ENCODE measurements around the gene XIRP1.

XIRP1 gene

DNA sequence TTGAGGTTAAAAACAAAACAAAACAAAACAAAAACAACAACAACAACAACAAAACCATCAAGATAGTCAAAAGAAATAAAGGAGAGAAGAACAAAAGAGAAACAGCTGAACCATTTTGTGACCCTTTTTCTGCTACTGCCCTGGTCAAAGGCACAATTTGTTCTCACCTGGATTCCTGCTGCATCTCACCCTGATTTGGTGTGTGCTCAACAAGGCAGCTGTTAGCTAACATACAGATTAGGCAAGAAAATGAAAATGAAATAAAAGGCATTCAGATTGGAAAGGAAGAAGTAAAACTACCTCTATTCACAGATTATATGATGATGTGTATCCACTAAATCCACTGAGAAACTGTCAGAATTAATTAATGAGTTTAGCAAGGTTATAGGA lies 28.7 kb upstream of the XIRP1 start:
- no peak for DNase-seq (ENCODE audit: low read depth)
- H3K4me3 ChIP-seq (ENCODE audit: low read depth, low read length): no peak overlapping the region
- TF ChIP-seq, protein P1, sequence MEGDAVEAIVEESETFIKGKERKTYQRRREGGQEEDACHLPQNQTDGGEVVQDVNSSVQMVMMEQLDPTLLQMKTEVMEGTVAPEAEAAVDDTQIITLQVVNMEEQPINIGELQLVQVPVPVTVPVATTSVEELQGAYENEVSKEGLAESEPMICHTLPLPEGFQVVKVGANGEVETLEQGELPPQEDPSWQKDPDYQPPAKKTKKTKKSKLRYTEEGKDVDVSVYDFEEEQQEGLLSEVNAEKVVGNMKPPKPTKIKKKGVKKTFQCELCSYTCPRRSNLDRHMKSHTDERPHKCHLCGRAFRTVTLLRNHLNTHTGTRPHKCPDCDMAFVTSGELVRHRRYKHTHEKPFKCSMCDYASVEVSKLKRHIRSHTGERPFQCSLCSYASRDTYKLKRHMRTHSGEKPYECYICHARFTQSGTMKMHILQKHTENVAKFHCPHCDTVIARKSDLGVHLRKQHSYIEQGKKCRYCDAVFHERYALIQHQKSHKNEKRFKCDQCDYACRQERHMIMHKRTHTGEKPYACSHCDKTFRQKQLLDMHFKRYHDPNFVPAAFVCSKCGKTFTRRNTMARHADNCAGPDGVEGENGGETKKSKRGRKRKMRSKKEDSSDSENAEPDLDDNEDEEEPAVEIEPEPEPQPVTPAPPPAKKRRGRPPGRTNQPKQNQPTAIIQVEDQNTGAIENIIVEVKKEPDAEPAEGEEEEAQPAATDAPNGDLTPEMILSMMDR (IDR thresholded peaks at IDR 0.05; ENCODE audit: low read depth, low read length, missing control alignments): no peak
- in situ Hi-C loops (cut with HindIII; ENCODE audit: low sequenced_read_pairs): no loop called here

DNA sequence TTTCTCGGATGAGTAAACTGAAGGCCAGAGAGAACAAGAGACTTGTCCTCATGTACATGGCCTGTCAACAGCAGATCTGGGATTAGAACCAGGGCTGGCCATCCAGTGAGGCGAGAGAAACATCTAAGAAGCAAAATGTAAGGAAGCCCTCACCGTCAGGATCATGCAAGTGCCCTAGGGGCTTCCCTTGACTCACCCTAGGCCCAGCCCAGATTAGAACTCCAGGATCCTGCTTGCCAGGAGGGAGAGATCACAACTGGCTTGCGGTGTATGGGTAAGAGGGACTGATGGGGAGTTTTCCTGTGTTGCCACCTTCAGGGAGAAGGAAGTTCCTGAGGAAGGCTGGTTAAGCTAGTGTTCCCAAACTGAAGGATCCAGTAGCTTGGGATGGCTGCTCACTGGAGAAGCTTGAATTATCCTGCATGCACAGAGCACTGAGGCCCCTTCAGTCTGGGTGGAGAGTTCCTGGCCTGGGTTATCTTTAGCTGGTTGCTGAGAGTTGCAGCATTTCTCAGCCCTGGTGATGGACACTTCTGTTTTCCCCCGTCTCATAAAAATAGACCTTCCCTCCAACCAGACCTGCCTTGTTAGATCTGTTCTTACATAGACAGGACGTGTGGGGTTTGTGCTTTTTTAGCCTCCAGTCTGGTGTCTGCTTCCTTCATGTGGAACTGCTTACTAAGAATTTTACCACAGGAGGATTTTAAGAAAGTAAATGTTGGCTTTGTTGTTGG lies 28.2 kb upstream of the XIRP1 start:
- no peak overlapping the region for H3K4me3 ChIP-seq (ENCODE audit: low read depth, low read length)
- in situ Hi-C loops (cut with HindIII; ENCODE audit: low sequenced_read_pairs): no loop called here
- TF ChIP-seq, protein P1 (IDR thresholded peaks at IDR 0.05; ENCODE audit: low read depth, low read length, missing control alignments): no peak
- DNase-seq (ENCODE audit: low read depth): no peak

DNA sequence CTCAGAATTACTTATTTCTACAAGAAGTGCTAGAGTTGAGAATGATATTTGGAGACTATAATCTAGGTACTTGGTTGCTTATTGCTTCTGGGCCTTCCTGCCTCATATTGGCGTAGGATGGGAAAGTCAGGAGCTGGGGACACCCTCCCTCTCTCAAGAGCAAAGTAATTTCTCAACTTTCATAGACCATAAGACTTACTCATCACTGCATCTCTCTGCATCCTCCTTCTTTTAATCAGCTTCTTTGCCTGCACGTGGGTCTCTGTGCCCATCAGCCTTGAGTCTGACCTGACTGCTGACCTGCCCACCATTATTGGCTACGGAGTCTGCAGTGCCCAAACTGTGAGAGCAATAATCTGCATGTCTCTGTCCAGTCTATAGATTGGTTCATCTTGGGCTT lies 27.3 kb upstream of the XIRP1 start:
- DNase-seq (ENCODE audit: low read depth): no peak
- H3K4me3 ChIP-seq (ENCODE audit: low read depth, low read length): no peak overlapping the region
- TF ChIP-seq, protein P1 (IDR thresholded peaks at IDR 0.05; ENCODE audit: low read depth, low read length, missing control alignments): no peak
- in situ Hi-C loops (cut with HindIII; ENCODE audit: low sequenced_read_pairs): no loop called here

DNA sequence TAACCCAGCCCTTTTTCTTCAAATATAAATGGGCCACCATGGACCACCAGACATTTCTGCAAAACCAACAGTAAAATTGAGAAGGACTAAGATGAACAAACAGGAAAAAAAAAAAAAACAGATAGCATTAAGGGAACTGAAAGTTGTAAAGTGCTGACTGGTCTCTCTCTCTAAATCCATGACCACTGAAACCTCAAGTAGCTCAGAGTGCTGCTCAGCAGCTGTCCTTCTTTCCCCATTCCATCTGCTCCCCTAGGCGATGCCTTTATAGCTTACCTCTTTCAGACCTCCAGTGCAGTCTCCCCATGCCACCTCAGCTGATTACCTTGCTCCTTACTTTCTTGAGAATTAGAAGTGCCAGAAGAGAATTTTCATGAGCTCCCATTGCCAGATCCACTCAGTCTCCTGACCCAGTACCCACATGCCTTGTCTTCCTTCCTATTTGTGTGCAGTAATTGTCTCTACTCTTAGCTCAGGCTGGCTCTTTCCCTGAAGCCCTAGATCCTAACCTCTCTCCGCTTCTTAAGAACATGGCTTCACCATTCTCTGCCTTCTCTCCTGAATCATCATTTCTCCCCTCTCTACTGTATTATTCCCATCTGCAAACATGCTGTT lies 23.9 kb upstream of the XIRP1 start:
- TF ChIP-seq, protein P1 (IDR thresholded peaks at IDR 0.05; ENCODE audit: low read depth, low read length, missing control alignments): no peak
- no peak overlapping the region for H3K4me3 ChIP-seq (ENCODE audit: low read depth, low read length)
- in situ Hi-C loops (cut with HindIII; ENCODE audit: low sequenced_read_pairs): no loop called here
- no peak for DNase-seq (ENCODE audit: low read depth)

DNA sequence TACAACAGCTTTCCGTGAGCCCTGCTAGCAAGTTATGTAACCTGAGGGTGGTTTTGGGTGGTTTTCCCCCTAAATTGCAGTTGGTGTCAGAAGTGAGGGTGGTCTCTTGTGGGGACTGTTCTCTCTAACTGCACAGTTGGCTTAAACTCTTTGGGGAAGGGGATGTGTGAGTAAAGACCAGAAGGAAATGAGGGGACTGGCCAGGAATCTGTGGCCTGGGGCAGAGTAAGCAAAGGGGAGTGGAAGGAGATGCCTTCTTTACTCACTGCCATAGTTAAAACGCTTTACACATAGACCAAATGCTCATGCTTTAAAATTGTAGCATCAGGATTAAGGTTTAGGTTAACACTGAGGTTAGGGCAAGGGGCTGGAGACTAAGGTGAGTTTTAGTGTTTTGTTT lies 21.2 kb upstream of the XIRP1 start:
- in situ Hi-C loops (cut with HindIII; ENCODE audit: low sequenced_read_pairs): no loop called here
- H3K4me3 ChIP-seq (ENCODE audit: low read depth, low read length): no peak overlapping the region
- TF ChIP-seq, protein P1 (IDR thresholded peaks at IDR 0.05; ENCODE audit: low read depth, low read length, missing control alignments): no peak
- no peak for DNase-seq (ENCODE audit: low read depth)

DNA sequence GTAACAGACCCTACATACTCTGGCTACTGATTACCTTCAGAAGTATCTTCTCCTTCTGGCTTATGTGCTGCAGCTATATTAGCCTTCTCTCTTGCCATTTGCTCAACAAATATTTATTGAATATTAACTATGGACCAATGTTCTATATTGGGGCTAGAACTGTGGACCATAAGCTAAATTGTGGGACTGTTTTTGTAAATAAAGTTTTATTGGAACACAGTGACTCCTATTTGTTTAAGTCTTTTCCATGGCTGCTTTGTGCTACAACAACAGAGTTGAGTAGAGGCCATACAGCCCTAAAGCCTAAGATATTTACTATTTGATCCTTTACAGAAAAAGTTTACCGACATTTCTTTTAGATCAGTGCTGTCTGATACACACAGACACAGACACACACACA lies 20.3 kb upstream of the XIRP1 start:
- in situ Hi-C loops (cut with HindIII; ENCODE audit: low sequenced_read_pairs): no loop called here
- no peak for DNase-seq (ENCODE audit: low read depth)
- H3K4me3 ChIP-seq (ENCODE audit: low read depth, low read length): no peak overlapping the region
- TF ChIP-seq, protein P1 (IDR thresholded peaks at IDR 0.05; ENCODE audit: low read depth, low read length, missing control alignments): no peak
